ENCODE data around the gene UBE2D2.
"Not testable (repeated sequence)": the region's sequence is repeated elsewhere in the genome, so short reads cannot be mapped to it uniquely, and the experiment has no call there.

UBE2D2 gene

DNA sequence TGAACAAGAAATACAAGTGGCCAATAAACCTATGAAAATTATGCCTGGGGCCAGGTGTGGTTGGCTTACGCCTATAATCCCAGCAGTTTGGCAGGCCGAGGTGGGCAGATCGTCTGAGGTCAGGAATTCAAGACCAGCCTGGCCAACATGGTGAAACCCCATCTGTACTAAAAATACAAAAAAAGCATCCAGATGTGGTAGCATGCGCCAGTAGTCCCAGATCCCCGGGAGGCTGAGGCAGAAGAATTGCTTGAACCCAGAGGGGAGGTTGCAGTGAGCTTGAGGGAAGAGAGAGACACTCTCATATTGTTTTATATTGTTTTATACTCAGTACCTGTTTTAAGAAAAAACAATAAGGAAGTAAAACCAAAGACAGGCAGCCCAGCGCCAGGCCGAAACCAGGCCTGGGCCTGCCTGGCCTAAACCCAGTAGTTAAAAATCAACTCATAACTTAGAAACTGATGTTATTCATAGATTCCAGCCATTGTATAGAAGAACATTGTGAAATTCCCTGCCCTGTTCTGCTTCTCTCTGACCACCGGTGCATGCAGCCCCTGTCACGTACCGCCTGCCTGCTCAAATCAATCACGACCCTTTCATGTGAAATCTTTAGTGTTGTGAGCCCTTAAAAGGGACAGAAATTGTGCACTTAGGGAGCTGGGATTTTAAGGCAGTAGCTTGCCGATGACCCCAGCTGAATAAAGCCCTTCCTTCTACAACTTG is 35.4 kb upstream of the UBE2D2 start:
- H3K9ac ChIP-seq (ENCODE audit: low read depth, low read length); H3K36me3 ChIP-seq (ENCODE audit: insufficient read depth, low read length); H3K9me3 ChIP-seq (ENCODE audit: insufficient read depth, low read depth, low read length); H3K4me3 ChIP-seq (ENCODE audit: low read length); H3K27me3 ChIP-seq (ENCODE audit: insufficient read depth, low read length): not testable (repeated sequence)
- peaks cover 45% of the 10 kb centered on the region for H3K4me1 ChIP-seq (ENCODE audit: insufficient read depth, low read length)
- WGBS = 68% methylated on average over 9 of the region's 12 CpGs
- peak overlapping the region; percentile 88; the same call in 1 of the 2 replicates for H3K27ac ChIP-seq (ENCODE audit: low read depth, low read length)

GRCh38 chr5:139526309-139527089 is 34.6 kb upstream of the UBE2D2 start:
- H3K27ac ChIP-seq (ENCODE audit: low read depth, low read length); H3K36me3 ChIP-seq (ENCODE audit: insufficient read depth, low read length); H3K4me3 ChIP-seq (ENCODE audit: low read length); H3K9ac ChIP-seq (ENCODE audit: low read depth, low read length); H3K27me3 ChIP-seq (ENCODE audit: insufficient read depth, low read length); H3K9me3 ChIP-seq (ENCODE audit: insufficient read depth, low read depth, low read length): not testable (repeated sequence)
- 40% methylated on average over 22 of the region's 22 CpGs for WGBS
- peaks cover 45% of the 10 kb centered on the region for H3K4me1 ChIP-seq (ENCODE audit: insufficient read depth, low read length)

DNA sequence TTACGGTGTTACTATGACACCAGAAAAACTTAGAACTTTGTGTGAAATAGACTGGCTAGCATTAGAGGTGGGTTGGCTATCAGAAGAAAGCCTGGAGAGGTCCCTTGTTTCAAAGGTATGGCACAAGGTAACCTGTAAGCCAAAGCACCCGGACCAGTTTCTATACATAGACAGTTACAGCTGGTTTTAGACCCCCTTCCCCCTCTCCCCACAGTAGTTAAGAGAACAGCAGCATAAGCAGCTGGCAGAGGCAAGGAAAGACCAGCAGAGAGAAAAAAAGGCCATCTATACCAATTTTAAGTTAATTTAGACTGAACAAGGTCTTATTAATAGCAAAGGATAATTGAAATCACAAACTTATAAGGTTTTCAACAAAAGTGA is 34.1 kb upstream of the UBE2D2 start:
- not testable (repeated sequence) for H3K27ac ChIP-seq (ENCODE audit: low read depth, low read length); H3K9me3 ChIP-seq (ENCODE audit: insufficient read depth, low read depth, low read length); H3K27me3 ChIP-seq (ENCODE audit: insufficient read depth, low read length); H3K36me3 ChIP-seq (ENCODE audit: insufficient read depth, low read length); H3K9ac ChIP-seq (ENCODE audit: low read depth, low read length); H3K4me3 ChIP-seq (ENCODE audit: low read length)
- WGBS = 59% methylated on average over 2 of the region's 2 CpGs
- peaks cover 45% of the 10 kb centered on the region for H3K4me1 ChIP-seq (ENCODE audit: insufficient read depth, low read length)

DNA sequence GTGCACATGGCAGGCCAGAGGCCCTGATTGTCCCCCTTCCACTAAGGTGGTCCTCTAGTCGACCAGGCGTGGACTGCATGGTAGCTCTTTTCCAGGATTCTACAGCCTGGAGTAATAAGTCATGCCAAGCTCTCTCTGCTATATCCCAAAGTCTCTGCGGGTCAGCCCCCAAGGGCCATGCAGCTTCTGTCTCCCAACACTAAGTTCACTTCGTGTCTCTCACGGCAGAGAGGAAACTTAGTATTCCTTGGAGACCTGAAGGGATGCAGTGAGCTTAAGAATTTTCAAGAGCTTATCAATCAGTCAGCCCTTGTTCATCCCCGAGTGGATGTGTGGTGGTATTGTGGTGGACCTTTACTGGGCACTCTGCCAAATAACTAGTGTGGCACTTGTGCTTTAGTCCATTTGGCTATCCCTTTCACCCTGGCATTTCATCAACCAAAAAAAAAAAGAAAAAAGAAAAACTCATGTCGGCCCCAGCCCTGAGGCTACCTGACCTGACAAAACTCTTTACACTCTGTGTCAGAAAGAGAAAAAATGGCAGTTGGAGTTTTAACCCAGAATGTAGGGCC is 33.2 kb upstream of the UBE2D2 start:
- H3K27ac ChIP-seq (ENCODE audit: low read depth, low read length); H3K9me3 ChIP-seq (ENCODE audit: insufficient read depth, low read depth, low read length); H3K27me3 ChIP-seq (ENCODE audit: insufficient read depth, low read length); H3K36me3 ChIP-seq (ENCODE audit: insufficient read depth, low read length); H3K9ac ChIP-seq (ENCODE audit: low read depth, low read length); H3K4me3 ChIP-seq (ENCODE audit: low read length): not testable (repeated sequence)
- H3K4me1 ChIP-seq (ENCODE audit: insufficient read depth, low read length) = peaks cover 45% of the 10 kb centered on the region
- 78% methylated on average over 6 of the region's 7 CpGs for WGBS

DNA sequence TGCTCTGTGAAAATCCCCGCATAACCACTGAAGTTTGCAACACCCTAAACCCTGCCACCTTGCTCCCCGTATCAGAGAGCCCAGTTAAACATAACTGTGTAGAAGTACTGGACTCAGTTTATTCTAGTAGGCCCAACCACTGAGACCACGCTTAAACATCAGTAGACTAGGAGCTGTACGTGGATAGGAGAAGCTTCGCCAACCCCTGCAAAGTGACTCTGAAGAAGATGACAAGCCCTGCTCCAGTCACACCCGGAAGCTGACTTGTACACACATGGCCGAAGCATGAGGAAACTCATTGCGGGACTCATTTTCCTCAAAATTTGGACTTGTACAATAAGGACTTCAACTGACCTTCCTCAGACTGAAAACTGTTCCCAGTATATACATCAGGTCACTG is 32.4 kb upstream of the UBE2D2 start:
- not testable (repeated sequence) for H3K36me3 ChIP-seq (ENCODE audit: insufficient read depth, low read length); H3K9ac ChIP-seq (ENCODE audit: low read depth, low read length); H3K9me3 ChIP-seq (ENCODE audit: insufficient read depth, low read depth, low read length); H3K27ac ChIP-seq (ENCODE audit: low read depth, low read length); H3K27me3 ChIP-seq (ENCODE audit: insufficient read depth, low read length); H3K4me3 ChIP-seq (ENCODE audit: low read length)
- peaks cover 41% of the 10 kb centered on the region for H3K4me1 ChIP-seq (ENCODE audit: insufficient read depth, low read length)
- 96% methylated on average over 8 of the region's 8 CpGs for WGBS

DNA sequence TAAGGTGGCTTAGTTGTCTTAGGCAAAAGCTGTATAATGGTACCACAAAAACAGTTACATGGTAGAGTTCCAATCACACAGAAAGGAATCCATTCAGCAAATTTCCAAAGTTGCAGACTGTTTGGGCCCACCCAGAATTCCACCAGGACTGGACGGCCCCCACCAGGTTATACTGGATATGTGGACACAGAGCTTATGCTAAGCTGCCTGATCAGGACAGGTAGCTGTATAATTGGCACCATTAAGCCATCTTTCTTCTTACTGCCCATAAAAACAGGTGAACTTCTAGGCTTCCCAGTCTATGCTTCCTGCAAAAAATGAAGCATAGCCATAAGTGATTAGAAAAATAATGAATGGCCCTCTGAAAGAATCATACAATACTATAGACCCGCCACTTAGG is 31.1 kb upstream of the UBE2D2 start:
- H3K4me1 ChIP-seq (ENCODE audit: insufficient read depth, low read length) = peaks cover 35% of the 10 kb centered on the region
- 87% methylated on average over 2 of the region's 2 CpGs for WGBS
- H3K27ac ChIP-seq (ENCODE audit: low read depth, low read length); H3K36me3 ChIP-seq (ENCODE audit: insufficient read depth, low read length); H3K9ac ChIP-seq (ENCODE audit: low read depth, low read length); H3K9me3 ChIP-seq (ENCODE audit: insufficient read depth, low read depth, low read length); H3K4me3 ChIP-seq (ENCODE audit: low read length); H3K27me3 ChIP-seq (ENCODE audit: insufficient read depth, low read length): not testable (repeated sequence)

- Histone ChIP-seq H3K9me3 (ENCODE audit: insufficient read depth, low read depth, low read length) (no peaks in the 10 kb centered on the region), H3K27me3 (ENCODE audit: insufficient read depth, low read length) (no peaks in the 10 kb centered on the region), H3K27ac (ENCODE audit: low read depth, low read length) (no peak overlapping the region), H3K9ac (ENCODE audit: low read depth, low read length) (no peak overlapping the region), H3K4me3 (ENCODE audit: low read length) (no peak overlapping the region), H3K4me1 (ENCODE audit: insufficient read depth, low read length) (peaks cover 19% of the 10 kb centered on the region), H3K36me3 (ENCODE audit: insufficient read depth, low read length) (no peaks in the 10 kb centered on the region)
- WGBS = 97% methylated on average over 2 of the region's 3 CpGs
Observed at GRCh38 chr5:139531772-139532169, 29.4 kb upstream of the UBE2D2 start.

DNA sequence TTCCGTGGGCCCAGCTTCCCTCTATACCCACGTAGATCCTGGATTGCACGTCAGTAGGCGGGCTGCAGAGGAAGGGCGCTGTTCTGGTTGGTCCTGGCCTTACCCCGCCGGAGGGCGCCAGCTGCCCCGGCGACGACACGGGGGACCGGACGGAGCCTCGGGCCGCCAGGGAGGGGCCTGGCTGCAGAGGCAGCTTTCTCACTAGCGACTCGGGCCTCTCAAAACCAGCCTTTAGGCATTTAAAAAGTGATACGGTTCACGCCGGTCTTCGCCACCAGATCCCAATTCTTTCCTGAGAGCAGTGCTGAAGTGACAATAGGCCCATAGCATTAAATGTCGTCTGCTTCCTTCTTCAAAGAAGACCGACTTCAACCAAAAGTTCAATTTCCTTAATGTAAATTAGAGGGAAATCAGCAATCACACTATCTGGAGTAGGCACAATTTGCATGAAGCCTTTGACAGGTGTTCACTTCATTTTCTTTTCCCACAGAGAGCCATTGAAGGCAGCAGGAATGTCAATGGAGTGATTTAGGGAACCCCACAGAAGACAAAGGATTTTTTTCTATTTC is 17.6 kb upstream of the UBE2D2 start:
- peak overlapping the region; percentile 91; the same call in 1 of the 2 replicates for H3K27ac ChIP-seq (ENCODE audit: low read depth, low read length)
- H3K4me3 ChIP-seq (ENCODE audit: low read length) = peak overlapping the region; percentile 35
- H3K9me3 ChIP-seq (ENCODE audit: insufficient read depth, low read depth, low read length) = peaks cover 5% of the 10 kb centered on the region; the same call in 1 of the 2 replicates
- no peaks in the 10 kb centered on the region for H3K36me3 ChIP-seq (ENCODE audit: insufficient read depth, low read length)
- peaks cover 10% of the 10 kb centered on the region; the same call in 1 of the 2 replicates for H3K4me1 ChIP-seq (ENCODE audit: insufficient read depth, low read length)
- peak overlapping the region; percentile 34; the same call in 1 of the 2 replicates for H3K9ac ChIP-seq (ENCODE audit: low read depth, low read length)
- H3K27me3 ChIP-seq (ENCODE audit: insufficient read depth, low read length) = no peaks in the 10 kb centered on the region
- 2% methylated on average over 24 of the region's 24 CpGs for WGBS

DNA sequence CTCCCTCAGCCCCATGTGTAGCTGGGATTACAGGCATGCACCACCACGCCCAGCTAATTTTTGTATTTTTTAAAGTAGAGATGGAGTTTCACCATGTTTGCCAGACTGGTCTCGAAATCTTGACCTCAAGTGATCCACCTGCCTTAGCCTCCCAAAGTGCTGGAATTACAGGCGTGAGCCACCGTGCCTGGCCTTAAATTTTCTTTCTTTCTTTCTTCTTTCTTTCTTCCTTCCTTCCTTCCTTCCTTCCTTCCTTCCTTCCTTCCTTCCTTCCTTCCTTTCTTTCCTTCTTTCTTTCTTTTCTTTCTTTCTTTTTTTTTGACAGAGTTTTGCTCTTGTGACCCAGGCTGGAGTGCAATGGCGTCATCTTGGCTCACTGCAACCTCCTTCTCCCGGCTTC is 14.5 kb upstream of the UBE2D2 start:
- H3K4me1 ChIP-seq (ENCODE audit: insufficient read depth, low read length) = peaks cover 10% of the 10 kb centered on the region; the same call in 1 of the 2 replicates
- not testable (repeated sequence) for H3K9me3 ChIP-seq (ENCODE audit: insufficient read depth, low read depth, low read length); H3K4me3 ChIP-seq (ENCODE audit: low read length); H3K36me3 ChIP-seq (ENCODE audit: insufficient read depth, low read length); H3K27ac ChIP-seq (ENCODE audit: low read depth, low read length); H3K27me3 ChIP-seq (ENCODE audit: insufficient read depth, low read length); H3K9ac ChIP-seq (ENCODE audit: low read depth, low read length)
- WGBS = 97% methylated on average over 6 of the region's 6 CpGs

- no peaks in the 10 kb centered on the region for H3K4me1 ChIP-seq (ENCODE audit: insufficient read depth, low read length)
- no peak overlapping the region for H3K9ac ChIP-seq (ENCODE audit: low read depth, low read length)
- no peak overlapping the region for H3K27ac ChIP-seq (ENCODE audit: low read depth, low read length)
- peaks cover 6% of the 10 kb centered on the region; the same call in 1 of the 2 replicates for H3K9me3 ChIP-seq (ENCODE audit: insufficient read depth, low read depth, low read length)
- no peaks in the 10 kb centered on the region for H3K36me3 ChIP-seq (ENCODE audit: insufficient read depth, low read length)
- H3K27me3 ChIP-seq (ENCODE audit: insufficient read depth, low read length) = no peaks in the 10 kb centered on the region
- H3K4me3 ChIP-seq (ENCODE audit: low read length) = no peak overlapping the region
- WGBS = 97% methylated on average over 49 of the region's 49 CpGs
Observed at GRCh38 chr5:139549162-139549894, 11.8 kb upstream of the UBE2D2 start.
